WTC11 (cell line): Measurements from ENCODE around the gene DSTN. TPM values are rescaled to one million over a fixed set of nuclear protein-coding genes. Genes with fewer than 3 reads are reported as not detected.

Experiments
- ATAC-seq: fragments of 200-7000 bp; cut with Tn5 transposase; 2 replicates; pipeline ENCODE4 v1.10.0; 2021; ENCODE audit warnings: mild to moderate bottlenecking, moderate library complexity
- CTCF ChIA-PET: fragments of 300-600 bp; sonication (Branson Sonifier 250); formaldehyde crosslinking; loops from one replicate; lab custom pipeline; 2021; ENCODE audit warnings: antibody characterized with exemption; lab: Charles Lee
- POLR2A ChIA-PET: fragments of 350-600 bp; sonication (Branson Sonifier 250); formaldehyde crosslinking; loops from one replicate; lab custom pipeline; 2021; ENCODE audit warnings: antibody characterized with exemption; lab: Charles Lee
- DNase-seq: peaks from one replicate; pipeline ENCODE4 v3.0.0; 2021; ENCODE audit warnings: low spot score
- H3K27ac Mint-ChIP-seq: 2 replicates; pipeline ENCODE4 v1.8.0; 2021; ENCODE audit warnings: mixed read lengths
- H3K27me3 Mint-ChIP-seq: 2 replicates; pipeline ENCODE4 v1.8.0; 2021; ENCODE audit warnings: low read depth, mild to moderate bottlenecking, moderate library complexity, mixed read lengths
- H3K36me3 Mint-ChIP-seq: 2 replicates; pipeline ENCODE4 v1.8.0; 2021; ENCODE audit warnings: mixed read lengths
- H3K4me1 Mint-ChIP-seq: 2 replicates; pipeline ENCODE4 v1.8.0; 2022; ENCODE audit warnings: mixed read lengths
- H3K4me3 Mint-ChIP-seq: 2 replicates; pipeline ENCODE4 v1.8.0; 2021; ENCODE audit warnings: mild to moderate bottlenecking, moderate library complexity, mixed read lengths
- H3K9me3 Mint-ChIP-seq: 2 replicates; pipeline ENCODE4 v1.8.0; 2021; ENCODE audit warnings: mixed read lengths
- ATF2 ChIP-seq: sonication (generic); formaldehyde crosslinking; IDR thresholded peaks from 2 replicates; pipeline ENCODE4 v1.8.1; 2022; ENCODE audit warnings: low read depth, missing genetic modification reagents, borderline replicate concordance
- ATF3 ChIP-seq: sonication (generic); formaldehyde crosslinking; conservative IDR thresholded peaks from 2 replicates; pipeline ENCODE4 v1.8.1; 2022; ENCODE audit warnings: mild to moderate bottlenecking, missing genetic modification reagents
- FOXJ3 ChIP-seq: sonication (generic); formaldehyde crosslinking; IDR thresholded peaks from 2 replicates; pipeline ENCODE4 v1.9.0; 2021; ENCODE audit warnings: missing genetic modification reagents, mild to moderate bottlenecking, borderline replicate concordance
- GABPB1 ChIP-seq: sonication (generic); formaldehyde crosslinking; IDR thresholded peaks from 2 replicates; pipeline ENCODE4 v1.8.1; 2023; ENCODE audit warnings: mild to moderate bottlenecking, missing genetic modification reagents
- IRF1 ChIP-seq: sonication (generic); formaldehyde crosslinking; IDR thresholded peaks from 2 replicates; pipeline ENCODE4 v1.8.0; 2023; ENCODE audit warnings: missing genetic modification reagents
- IRF2 ChIP-seq: sonication (generic); formaldehyde crosslinking; IDR thresholded peaks from 2 replicates; pipeline ENCODE4 v1.8.0; 2022; ENCODE audit warnings: low read depth, missing genetic modification reagents, borderline replicate concordance
- JUN ChIP-seq: sonication (generic); formaldehyde crosslinking; IDR thresholded peaks from 2 replicates; pipeline ENCODE4 v1.8.0; 2023; ENCODE audit warnings: mild to moderate bottlenecking, missing genetic modification reagents
- MLX ChIP-seq: sonication (generic); formaldehyde crosslinking; IDR thresholded peaks from 2 replicates; pipeline ENCODE4 v1.8.1; 2023; ENCODE audit warnings: mild to moderate bottlenecking, missing genetic modification reagents, moderate library complexity
- NR3C1 ChIP-seq: sonication (generic); formaldehyde crosslinking; conservative IDR thresholded peaks from 2 replicates; pipeline ENCODE4 v1.8.1; 2023; ENCODE audit warnings: low read depth, mild to moderate bottlenecking, missing genetic modification reagents
- SMAD3 ChIP-seq: sonication (generic); formaldehyde crosslinking; IDR thresholded peaks from 2 replicates; pipeline ENCODE4 v1.8.0; 2022; ENCODE audit warnings: missing genetic modification reagents, mild to moderate bottlenecking, borderline replicate concordance
- TCF7 ChIP-seq: sonication (generic); formaldehyde crosslinking; IDR thresholded peaks from 2 replicates; pipeline ENCODE4 v1.8.0; 2022; ENCODE audit warnings: mild to moderate bottlenecking, low read depth, missing genetic modification reagents, moderate library complexity
- ZNF138 ChIP-seq: sonication (generic); formaldehyde crosslinking; conservative IDR thresholded peaks from 2 replicates; pipeline ENCODE4 v1.8.1; 2022; ENCODE audit warnings: mild to moderate bottlenecking, moderate library complexity, missing genetic modification reagents
- ZNF396 ChIP-seq: fragments of 250-450 bp; sonication (Bioruptor Pico); IDR thresholded peaks from 2 replicates; pipeline ENCODE4 v1.8.0; 2021; ENCODE audit warnings: mild to moderate bottlenecking, moderate library complexity, borderline replicate concordance
- ZNF532 ChIP-seq: fragments of 250-450 bp; sonication (Bioruptor Pico); IDR thresholded peaks from 2 replicates; pipeline ENCODE4 v1.9.0; 2021; ENCODE audit warnings: mild to moderate bottlenecking, borderline replicate concordance
- total RNA-seq: library from RNA; stranded (reverse); gene quantifications from 3 replicates; pipeline ENCODE4 v1.2.3, GENCODE V29; 2021
- TF ChIP-seq, protein P1 (sequence below): fragments of 250-450 bp; sonication (Bioruptor Pico); IDR thresholded peaks from 2 replicates; pipeline ENCODE4 v1.9.0; 2021; ENCODE audit warnings: moderate library complexity, mild to moderate bottlenecking, inconsistent platforms, borderline replicate concordance
- TF ChIP-seq, protein P2 (sequence below): sonication (generic); formaldehyde crosslinking; IDR thresholded peaks from 2 replicates; pipeline ENCODE4 v1.8.0; 2022; ENCODE audit warnings: mild to moderate bottlenecking, missing genetic modification reagents
- TF ChIP-seq, protein P3 (sequence below): sonication (generic); formaldehyde crosslinking; IDR thresholded peaks from 2 replicates; pipeline ENCODE4 v1.8.0; 2023; ENCODE audit warnings: missing genetic modification reagents, mild to moderate bottlenecking, borderline replicate concordance
- TF ChIP-seq, protein P4 (sequence below): fragments of 250-450 bp; sonication (Bioruptor Pico); IDR thresholded peaks from 2 replicates; pipeline ENCODE4 v1.8.0; 2021; ENCODE audit warnings: mild to moderate bottlenecking

Gene DSTN
- total RNA-seq, 1 experiment from 2014 or later, result 153 TPM

GRCh38 chr20:17642404-17643269 lies 72.8 kb downstream of the DSTN start:
- Mint-ChIP-seq H3K27ac (no peak overlapping the region), H3K4me3 (no peak overlapping the region), H3K36me3 (peaks cover 22% of the 10 kb centered on the region), H3K9me3 (no peaks in the 10 kb centered on the region), H3K4me1 (peaks cover 23% of the 10 kb centered on the region), H3K27me3 (no peaks in the 10 kb centered on the region)
- DNase-seq, result no peak
- no peak for ATAC-seq
- CTCF ChIA-PET, result interaction anchor here (1.1 to 2.2 kb wide), 2 partner anchors 12 to 24 kb away, joined by 3 to 7 read pairs; no protein-coding TSS in a partner anchor
- POLR2A ChIA-PET, result interaction anchor here (1.2 kb wide), 1 partner anchor 73 kb away, joined by 3 read pairs; the partner anchor contains the start of gene DSTN
- no peak for TF ChIP-seq ZNF138 (CRISPR knock-in tag)
- TF ChIP-seq, protein P1, sequence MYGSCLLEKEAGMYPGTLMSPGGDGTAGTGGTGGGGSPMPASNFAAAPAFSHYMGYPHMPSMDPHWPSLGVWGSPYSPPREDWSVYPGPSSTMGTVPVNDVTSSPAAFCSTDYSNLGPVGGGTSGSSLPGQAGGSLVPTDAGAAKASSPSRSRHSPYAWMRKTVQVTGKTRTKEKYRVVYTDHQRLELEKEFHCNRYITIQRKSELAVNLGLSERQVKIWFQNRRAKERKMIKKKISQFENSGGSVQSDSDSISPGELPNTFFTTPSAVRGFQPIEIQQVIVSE (CRISPR knock-in tag), result no peak
- no peak for TF ChIP-seq TCF7 (CRISPR knock-in tag)
- TF ChIP-seq ZNF532 (CRISPR knock-in tag), result no peak
- TF ChIP-seq, protein P2, sequence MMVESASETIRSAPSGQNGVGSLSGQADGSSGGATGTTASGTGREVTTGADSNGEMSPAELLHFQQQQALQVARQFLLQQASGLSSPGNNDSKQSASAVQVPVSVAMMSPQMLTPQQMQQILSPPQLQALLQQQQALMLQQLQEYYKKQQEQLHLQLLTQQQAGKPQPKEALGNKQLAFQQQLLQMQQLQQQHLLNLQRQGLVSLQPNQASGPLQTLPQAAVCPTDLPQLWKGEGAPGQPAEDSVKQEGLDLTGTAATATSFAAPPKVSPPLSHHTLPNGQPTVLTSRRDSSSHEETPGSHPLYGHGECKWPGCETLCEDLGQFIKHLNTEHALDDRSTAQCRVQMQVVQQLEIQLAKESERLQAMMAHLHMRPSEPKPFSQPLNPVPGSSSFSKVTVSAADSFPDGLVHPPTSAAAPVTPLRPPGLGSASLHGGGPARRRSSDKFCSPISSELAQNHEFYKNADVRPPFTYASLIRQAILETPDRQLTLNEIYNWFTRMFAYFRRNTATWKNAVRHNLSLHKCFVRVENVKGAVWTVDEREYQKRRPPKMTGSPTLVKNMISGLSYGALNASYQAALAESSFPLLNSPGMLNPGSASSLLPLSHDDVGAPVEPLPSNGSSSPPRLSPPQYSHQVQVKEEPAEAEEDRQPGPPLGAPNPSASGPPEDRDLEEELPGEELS, result no peak
- TF ChIP-seq GABPB1 (CRISPR knock-in tag), result no peak
- TF ChIP-seq IRF2 (CRISPR knock-in tag), result no peak
- TF ChIP-seq, protein P3, sequence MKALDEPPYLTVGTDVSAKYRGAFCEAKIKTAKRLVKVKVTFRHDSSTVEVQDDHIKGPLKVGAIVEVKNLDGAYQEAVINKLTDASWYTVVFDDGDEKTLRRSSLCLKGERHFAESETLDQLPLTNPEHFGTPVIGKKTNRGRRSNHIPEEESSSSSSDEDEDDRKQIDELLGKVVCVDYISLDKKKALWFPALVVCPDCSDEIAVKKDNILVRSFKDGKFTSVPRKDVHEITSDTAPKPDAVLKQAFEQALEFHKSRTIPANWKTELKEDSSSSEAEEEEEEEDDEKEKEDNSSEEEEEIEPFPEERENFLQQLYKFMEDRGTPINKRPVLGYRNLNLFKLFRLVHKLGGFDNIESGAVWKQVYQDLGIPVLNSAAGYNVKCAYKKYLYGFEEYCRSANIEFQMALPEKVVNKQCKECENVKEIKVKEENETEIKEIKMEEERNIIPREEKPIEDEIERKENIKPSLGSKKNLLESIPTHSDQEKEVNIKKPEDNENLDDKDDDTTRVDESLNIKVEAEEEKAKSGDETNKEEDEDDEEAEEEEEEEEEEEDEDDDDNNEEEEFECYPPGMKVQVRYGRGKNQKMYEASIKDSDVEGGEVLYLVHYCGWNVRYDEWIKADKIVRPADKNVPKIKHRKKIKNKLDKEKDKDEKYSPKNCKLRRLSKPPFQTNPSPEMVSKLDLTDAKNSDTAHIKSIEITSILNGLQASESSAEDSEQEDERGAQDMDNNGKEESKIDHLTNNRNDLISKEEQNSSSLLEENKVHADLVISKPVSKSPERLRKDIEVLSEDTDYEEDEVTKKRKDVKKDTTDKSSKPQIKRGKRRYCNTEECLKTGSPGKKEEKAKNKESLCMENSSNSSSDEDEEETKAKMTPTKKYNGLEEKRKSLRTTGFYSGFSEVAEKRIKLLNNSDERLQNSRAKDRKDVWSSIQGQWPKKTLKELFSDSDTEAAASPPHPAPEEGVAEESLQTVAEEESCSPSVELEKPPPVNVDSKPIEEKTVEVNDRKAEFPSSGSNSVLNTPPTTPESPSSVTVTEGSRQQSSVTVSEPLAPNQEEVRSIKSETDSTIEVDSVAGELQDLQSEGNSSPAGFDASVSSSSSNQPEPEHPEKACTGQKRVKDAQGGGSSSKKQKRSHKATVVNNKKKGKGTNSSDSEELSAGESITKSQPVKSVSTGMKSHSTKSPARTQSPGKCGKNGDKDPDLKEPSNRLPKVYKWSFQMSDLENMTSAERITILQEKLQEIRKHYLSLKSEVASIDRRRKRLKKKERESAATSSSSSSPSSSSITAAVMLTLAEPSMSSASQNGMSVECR, result no peak
- no peak for TF ChIP-seq NR3C1 (CRISPR knock-in tag)
- TF ChIP-seq, protein P4, sequence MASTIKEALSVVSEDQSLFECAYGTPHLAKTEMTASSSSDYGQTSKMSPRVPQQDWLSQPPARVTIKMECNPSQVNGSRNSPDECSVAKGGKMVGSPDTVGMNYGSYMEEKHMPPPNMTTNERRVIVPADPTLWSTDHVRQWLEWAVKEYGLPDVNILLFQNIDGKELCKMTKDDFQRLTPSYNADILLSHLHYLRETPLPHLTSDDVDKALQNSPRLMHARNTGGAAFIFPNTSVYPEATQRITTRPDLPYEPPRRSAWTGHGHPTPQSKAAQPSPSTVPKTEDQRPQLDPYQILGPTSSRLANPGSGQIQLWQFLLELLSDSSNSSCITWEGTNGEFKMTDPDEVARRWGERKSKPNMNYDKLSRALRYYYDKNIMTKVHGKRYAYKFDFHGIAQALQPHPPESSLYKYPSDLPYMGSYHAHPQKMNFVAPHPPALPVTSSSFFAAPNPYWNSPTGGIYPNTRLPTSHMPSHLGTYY, result no peak
- no peak for TF ChIP-seq IRF1 (CRISPR knock-in tag)
- TF ChIP-seq MLX (CRISPR knock-in tag), result no peak
- no peak for TF ChIP-seq FOXJ3 (CRISPR knock-in tag)
- no peak for TF ChIP-seq ZNF396 (CRISPR knock-in tag)
- TF ChIP-seq JUN (CRISPR knock-in tag), result no peak
- TF ChIP-seq ATF3 (CRISPR knock-in tag), result no peak
- no peak for TF ChIP-seq SMAD3 (CRISPR knock-in tag)
- TF ChIP-seq ATF2 (CRISPR knock-in tag), result no peak
